HG03103 (cell line): ENCODE results near the gene GJC2.

Source experiments
- ATAC-seq: cut with Tn5 transposase; IDR thresholded peaks from one replicate; pipeline ENCODE4 v1.9.1; 2021; ENCODE audit warnings: low read depth; ENCODE audit not compliant: unreplicated experiment

Gene GJC2

DNA sequence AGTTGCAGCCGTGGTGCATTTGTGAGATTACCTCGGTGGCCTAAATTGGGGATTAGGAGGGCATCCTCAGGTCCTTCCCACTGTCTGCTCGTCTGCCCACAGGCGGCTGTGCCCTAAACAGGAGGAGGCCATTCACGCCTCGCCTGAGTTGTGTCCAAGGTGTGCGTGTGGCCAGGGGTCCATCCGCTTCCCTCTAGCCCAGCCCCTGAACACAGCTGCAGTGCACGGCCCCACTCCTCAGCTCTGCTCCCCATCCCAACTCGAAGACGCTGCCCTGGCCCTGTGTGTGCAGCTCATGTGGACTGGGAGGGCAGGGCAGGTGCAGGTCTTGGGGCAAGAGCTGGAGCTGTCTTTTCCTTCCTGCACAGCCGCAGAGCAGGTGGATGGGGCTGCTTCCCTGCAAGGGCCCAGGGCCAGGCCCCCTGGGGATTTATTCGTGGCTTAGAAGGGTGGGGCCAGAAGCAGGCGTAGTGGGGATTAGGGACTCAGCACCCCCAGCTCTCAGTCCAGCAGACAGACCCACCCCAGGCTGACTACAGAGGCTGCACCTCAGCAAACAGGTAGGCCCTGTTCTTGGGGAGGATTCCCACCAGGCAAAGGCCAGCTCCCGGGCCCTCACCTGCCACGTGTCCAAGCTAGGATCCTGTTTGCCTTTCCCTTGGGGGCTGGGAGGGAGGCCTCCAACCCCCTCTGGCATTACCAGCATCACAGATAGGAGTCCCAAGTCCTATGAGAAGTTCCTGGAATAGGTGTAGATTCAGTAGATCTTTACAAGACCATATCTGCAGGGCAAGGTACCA is 5.3 kb upstream of the GJC2 start:
- no peak for ATAC-seq

DNA sequence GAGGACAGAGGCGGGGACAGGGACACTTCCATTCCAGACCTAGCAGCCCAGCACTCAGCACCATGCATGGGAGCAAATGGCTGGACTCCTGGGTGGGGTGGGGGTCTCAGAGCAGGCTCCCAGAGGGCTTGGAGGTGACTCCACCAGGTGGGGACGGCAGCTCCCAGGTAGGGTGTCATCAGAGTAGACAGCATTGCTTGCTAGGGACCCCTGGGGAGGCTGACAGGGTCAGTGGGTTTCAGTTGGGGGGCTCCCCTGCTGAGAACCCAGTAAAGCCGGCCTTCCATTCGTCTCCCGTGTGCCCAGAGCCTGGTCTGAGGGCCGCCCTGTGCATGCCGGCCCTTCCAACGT is 4.8 kb upstream of the GJC2 start:
- no peak for ATAC-seq

DNA sequence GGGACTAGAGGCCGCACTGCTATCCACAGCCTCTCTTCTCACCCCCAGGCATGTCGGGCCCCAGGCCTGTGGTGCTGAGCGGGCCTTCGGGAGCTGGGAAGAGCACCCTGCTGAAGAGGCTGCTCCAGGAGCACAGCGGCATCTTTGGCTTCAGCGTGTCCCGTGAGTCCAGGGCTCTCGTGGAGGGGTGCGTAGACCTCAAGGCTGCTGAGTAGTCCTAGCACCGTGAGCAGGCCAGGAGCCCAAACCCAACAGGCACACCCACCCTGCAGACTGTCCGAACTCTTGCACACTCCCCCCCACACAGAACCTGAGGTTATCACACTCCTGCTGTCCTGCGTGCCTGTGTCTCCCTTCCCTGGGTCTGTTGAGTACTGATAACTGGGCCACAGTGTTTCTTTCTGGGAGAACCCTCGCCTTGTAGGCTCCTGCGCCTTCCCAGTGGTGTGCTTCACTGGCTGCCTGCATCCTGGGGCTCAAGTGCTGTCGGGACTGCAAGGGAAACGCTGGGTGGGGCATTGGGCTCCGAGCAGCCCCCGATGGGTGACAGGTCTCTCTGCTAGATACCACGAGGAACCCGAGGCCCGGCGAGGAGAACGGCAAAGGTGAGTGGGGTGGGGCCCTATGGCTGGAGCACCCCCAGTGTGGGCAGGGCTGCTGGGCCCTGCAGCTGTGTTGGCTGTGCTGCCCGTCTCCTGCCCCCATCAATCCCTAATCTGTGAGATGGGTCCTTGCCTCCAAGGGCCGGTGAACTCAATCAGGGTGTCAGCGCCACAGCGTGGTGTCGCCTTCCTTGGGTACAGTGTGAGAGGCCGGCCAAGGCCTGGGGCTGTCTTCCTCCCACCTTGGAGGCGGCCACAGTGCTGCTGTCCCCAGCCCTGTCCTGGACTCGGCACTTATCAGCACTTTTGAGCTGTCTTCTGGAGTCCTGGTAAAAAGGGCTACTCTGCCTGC is 4.0 kb upstream of the GJC2 start:
- no peak for ATAC-seq

DNA sequence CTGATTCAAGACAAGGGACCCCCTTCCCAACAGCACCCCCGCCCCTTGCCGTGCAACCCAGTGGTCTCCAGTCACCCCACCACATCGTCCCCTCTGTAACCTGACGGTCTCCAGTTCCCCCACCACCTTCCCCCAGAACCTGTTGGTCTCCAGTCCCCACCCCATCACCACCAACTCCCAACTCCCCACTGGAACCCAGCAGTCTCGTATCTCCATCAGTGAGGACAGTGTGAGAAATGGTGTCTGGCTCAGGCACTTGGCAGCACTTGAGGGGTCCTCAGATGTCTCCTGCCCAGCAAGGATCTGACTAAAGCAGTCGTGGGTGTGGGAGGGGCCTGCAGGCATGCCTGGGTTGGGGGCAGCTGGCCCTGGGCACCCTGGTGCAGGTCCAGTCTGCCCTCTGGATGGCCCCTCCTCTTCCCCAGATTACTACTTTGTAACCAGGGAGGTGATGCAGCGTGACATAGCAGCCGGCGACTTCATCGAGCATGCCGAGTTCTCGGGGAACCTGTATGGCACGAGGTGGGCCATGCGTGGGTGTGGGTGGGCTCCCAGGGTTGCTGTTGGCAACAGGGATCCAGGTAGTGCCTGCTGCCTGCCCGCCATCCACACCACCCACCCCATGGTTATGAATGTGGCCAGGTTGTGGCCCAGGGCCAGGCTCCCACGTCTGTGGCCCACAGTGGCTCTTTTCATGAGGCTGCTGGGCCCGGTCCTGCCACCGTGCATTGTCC is 3.1 kb upstream of the GJC2 start:
- no peak for ATAC-seq

DNA sequence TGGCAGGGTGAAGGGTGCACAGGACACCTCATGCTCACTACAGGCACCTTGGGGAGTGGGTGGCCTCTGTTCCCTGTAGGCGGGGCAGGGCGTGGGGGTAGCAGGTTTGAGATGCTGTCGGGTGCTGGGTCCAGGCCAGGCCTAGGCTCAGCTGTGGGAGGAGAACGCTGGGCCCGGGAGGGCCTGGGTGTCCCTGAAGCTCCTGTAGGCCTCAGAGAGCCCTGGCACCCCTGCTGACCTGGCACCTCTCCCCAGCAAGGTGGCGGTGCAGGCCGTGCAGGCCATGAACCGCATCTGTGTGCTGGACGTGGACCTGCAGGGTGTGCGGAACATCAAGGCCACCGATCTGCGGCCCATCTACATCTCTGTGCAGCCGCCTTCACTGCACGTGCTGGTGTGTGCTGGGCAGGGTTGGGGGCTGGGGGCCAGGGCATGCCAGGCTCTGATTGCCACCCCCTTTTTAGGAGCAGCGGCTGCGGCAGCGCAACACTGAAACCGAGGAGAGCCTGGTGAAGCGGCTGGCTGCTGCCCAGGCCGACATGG is 2.5 kb upstream of the GJC2 start:
- ATAC-seq = no peak

DNA sequence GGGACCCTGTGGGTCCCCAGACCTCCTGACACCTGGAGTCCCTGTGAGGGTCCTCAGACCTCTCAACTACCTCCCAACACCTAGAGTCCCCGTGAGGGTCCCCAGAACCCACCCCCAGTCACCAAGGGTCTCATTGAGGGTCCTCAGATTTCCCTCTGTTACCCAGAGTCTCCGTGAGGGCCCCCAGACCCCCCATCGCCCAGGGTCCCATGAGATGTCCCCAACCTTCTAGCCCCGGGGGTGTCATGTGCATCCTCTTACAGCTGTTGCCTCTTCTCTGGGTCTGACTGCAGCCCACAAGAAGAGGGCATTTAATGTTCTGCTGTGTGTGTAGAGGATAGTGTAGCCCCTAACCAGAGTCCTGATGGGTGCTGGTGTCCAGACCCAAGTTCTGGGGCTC is 2.0 kb upstream of the GJC2 start:
- ATAC-seq = no peak

DNA sequence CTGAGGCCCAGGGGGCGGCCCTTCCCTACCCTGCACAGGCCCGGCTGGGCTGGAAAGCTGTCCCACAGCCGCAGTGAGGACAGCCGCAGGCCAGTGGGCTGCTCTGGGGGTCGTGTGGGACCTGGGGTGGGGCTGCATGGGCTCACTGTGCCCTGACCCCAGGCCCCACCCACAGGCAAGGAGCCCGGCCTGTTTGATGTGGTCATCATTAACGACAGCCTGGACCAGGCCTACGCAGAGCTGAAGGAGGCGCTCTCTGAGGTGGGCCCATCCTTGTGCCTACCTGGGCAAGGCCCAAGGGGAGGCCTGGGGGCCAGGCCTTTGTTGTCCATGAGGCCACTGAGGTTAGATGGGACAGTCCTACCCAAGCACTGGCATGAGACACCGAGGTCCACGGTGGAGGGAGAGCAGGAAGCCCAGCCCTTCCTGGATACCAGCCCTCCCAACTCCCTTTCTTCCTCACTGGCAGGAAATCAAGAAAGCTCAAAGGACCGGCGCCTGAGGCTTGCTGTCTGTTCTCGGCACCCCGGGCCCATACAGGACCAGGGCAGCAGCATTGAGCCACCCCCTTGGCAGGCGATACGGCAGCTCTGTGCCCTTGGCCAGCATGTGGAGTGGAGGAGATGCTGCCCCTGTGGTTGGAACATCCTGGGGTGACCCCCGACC is 1.4 kb upstream of the GJC2 start:
- ATAC-seq = no peak

DNA sequence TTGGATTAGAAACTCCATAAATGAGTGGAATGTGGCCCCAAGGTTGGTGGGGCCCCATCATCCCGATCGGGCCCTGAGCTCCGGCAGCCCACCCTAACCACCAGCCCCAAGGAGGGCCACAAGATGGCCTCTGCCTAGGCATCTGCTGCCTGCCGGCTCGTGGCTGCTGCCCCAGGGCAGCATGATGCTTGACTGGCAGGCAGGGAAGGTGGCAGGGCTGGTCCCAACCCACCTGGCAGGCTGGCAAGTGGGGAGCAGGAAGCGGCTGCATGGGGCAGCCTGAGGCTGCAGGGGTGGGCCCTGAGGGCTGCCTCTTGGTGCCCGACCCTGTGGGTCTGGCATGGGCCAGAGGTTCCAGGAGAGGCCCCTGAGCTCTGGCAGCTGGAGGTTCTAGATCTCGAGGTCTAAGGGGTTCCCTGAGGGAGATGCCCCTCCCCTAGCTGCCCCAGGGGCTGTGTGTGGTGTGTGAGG is 760 bp upstream of the GJC2 start:
- ATAC-seq = no peak

DNA sequence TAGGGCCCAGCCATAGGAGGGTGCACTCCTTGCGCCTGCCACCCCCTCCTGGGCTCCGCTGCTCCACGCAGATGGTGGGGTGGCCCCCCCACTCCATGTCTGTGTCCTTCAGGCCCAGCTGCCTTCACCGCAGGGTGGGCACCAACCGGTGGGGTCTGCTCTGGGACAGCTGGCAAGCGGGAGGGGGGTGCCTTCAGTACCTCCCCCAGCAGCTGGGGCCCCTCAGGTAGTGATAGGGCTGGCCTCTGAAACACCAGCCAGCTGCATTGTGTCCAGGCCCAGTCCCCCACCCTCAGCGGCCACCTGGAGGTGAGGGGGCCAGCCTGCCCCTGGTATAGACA is 360 bp downstream of the GJC2 start:
- no peak for ATAC-seq

DNA sequence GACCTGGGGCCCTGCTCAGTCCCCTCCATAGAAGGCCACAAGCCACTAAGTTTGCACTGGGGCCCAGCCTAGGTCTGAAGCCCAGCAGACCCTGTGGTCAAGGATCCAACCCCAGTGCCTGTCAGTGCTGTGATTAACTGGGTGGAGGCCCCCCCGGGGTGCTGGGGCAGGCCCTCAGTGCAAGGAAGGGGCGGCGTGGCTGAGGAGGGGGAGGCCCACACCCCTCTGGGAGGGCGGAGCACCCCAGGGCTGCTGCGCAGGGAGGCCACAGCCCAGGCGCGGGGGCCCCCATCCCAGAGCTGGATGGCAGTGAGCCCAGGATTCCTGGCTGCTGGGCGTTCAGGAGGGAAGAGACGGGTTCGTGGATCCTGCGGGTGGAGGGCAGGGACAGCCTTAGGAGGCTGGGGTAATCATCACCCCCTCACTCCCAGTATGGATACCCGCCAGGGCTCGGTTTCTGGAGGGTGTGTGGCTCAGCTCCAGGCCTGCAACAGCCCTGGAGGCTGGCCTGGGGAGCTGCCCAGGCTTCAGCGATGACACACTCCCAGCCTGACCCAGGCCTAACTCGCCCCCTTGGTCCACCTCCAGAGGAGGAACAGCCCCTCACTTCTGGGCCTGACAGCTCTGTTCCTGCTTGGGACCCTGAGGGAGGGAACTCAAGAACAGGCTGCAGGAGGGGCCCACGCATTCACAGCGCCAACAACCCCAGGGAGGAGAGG is 890 bp downstream of the GJC2 start:
- no peak for ATAC-seq

DNA sequence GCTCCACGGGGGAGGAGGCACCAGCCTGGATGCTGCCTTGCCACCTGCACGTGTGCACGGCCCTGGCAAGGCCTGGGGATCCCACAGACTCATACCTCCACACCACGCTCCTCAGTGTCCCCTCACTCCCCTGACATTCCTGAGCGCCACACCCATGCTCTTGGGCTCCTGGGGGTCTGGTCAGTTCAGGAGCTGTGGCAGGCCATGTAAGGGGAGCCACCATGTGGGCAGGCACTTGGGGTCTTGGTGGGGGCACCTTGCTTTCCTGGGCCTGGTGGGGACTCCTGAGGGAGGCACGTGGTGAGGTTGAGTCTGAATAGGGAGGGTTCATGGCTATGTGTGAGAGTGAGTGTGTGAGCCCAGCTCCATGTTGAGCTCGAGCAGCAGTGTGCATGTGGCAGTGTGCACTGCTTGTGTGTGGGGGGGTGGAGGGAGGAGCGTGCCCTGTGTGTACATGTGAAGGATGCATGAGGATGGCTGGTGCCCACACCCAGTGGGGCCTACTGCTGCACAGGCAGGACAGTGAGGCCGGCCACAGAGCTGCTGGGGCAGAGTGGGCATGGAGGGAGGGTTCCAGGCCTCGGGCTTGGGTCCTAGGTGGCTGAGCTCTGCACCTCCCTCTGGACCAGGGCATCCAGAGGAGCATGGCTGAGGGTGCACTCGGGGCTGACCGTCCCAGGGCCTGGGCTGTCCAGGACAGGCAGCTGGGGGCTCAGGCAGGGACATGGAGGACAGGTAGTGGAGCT is 1.6 kb downstream of the GJC2 start:
- ATAC-seq = no peak

DNA sequence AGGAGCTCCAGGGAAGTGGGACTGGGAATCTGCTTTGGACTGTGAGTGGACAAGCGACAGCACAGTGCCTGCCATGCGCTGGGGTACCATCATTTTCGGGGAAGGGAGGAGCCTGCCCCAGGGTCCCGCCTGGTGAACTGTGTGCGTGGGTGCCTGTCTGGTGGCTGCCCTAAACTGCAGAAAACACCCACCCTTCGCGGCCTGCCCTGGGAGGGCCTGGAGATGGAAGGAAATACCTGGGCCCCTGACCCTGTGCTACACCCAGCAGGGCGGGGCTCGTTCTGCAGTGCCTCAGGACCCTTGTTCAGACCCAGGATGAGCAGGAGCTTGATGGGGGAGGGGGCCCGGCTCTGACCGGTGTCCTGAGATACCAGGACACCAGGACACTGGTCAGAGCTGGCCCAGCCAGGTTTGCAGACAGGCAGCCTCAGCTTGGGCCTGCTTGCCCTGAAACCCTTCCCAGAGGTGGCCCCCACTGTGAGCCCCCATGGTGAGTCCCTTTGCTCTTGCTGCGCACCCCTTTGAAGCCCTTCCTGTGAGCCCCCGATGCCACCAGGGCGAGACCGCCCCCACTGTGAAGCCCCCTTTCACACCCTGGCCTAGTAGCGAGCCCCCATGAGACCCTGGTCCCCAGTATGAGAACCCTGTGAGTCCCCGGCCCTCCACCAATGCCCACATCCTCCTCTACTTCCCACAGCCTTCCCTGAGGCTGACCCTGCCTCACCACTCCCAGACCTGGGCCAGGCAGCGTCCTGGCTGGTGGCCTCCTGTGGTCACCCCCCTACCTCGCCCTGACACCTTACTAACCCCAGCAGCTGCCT is 2.6 kb downstream of the GJC2 start:
- ATAC-seq = no peak

DNA sequence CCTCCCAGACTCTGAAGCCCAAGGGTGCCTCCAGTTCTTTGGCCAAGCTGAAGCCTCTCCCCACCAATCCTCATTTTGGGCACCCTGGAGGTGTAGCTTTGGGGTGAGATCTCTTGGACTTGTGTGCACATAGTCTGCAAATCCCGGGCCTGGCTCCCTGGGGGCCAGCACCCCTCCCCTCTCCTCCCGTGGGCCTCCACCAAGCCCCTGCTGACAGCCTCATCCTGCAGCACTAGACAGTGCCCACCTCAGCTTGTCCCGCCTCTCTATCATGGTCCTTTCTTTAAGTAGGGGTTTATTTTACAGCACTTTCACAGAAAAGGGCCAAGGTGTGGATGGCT is 3.2 kb downstream of the GJC2 start:
- ATAC-seq = no peak

DNA sequence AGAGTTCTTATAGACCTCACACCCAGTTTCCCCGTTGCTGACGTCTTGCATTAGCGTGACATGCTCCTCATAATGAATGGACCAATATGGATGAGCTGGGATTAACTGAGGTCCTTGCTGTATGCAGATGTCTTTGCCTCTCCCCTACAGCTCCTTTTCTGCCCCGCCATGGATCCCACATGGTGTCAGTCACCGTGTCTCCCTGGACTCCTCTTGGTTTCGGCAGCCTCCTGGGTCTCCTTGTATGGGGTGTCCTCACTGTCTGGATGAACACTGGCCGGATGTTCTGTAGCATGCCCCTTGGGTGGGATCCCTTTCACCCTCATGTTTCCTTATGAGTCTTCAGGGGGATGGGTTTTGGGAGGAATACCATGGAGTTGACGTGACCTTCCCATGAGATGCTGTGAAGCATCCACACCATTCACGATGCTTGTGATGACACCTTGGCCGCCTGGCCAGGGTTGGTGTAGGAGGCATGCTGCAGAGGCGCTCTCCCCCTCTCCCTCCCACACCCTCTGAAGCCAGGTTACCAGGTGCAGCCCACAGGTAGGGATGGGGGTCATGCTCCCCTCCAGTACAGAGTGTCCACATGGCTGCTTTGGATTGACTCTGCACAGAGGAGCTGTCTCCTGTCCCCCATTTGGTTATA is 4.4 kb downstream of the GJC2 start:
- no peak for ATAC-seq

DNA sequence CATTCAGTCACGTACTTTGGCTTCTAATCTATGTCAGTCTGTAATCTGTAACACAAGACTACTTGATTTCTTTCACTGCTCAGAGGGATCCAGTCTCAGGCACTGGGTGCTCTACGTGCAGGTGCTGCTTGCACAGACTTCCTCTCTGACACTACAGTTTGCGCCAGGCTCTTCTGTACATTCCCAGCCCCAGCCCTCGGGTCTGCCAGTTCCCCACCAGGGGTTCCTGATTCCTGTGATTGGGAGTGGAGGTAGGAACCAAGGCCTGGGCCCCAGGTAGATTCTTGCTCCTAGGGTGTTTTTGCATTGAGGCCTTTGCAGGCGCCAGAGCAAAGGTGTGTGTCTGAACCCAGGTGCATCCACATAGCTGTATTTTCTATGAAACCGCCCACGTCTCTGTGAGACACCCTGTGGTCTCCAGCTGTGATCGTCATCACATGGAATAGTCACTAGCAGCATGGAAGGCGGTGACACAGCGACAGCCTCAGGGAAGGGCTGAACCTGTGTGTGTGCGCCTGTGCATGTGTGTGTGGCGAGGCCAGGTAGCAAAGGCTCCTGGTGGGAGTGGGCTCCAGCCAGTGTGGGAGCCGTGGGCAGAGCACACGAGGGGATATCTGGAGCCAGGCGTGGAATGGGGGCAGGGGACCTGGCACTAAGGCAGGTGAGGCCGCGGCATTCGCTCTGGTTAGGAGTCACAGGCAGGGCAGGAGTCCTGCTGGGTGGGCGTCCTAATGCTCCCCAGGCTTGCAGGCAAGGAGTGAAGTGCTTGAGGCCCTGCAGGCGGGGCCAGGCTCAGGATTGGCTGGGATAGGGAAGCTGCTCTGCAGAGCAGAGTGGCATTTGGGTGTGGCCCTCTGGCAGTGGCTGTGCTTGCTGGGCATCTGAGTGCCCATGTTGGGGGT is 5.2 kb downstream of the GJC2 start:
- no peak for ATAC-seq

DNA sequence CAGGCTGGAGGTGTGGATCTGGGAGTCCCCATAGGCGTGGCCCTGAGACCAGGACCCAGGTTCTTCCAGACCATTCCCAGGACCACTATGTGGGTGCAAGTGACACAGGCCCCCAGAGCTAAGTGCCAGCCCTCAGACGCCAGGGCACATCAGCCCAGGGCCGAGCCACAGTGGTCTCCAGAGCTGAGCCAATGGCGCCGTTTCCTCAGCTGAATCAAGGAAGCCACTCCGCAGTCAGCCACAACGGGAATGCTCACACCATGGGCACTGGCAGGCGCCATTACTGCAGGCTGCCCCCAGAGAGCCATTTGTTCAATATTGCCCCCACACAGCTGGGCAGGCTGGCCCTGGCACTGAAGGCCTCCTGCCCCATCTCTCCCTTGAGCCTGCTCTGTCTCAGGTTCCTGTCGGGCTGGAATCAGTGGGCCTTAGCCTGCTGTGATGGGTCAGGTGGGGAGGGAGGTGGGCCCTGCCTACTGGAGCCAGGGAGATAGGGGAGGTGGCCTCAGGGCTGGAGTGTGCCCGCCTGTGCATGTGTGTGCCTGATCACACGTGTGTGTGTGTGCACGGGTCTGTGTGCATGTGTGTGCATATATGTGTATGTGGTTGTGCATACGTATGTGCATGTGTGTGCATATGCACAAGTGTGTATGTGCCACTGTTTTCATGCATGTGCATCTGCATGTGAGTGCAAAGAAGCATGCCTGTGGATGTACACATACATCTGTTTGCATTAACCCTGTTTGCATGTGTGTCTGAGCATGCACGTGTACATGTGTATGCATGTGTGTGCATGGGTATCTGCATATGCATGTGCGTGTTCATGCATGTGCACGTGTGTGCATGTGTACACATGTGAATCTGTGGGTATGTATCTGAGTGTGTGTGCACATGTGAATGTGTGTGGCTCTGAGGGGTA is 6.1 kb downstream of the GJC2 start:
- ATAC-seq = no peak
